SK-N-SH (cell line): Measurements from ENCODE around the gene PGBD2. TPM values are rescaled to one million over a fixed set of nuclear protein-coding genes. Genes with fewer than 3 reads are reported as not detected.
A peak's percentile ranks its signal among the peaks of the same experiment; 100 is the strongest.

Experiments
- CTCF ChIA-PET: fragments of 300-600, 350-600 bp; formaldehyde crosslinking; extraction: SDS; loops from one replicate; lab custom pipeline; 2021; lab: Yijun Ruan, JAX
- POLR2A ChIA-PET: fragments of 350-600 bp; sonication (Branson Sonifier 250); formaldehyde crosslinking; extraction: SDS; loops from one replicate; lab custom pipeline; 2020; ENCODE audit warnings: antibody characterized with exemption, inconsistent platforms; lab: Yijun Ruan, JAX
- DNase-seq: peaks from one replicate; pipeline ENCODE4 v3.0.0; 2012
- H2AFZ ChIP-seq: fragments of 200-600 bp; sonication (generic); 2 replicates; pipeline ENCODE4 v1.8.1; 2016; ENCODE audit warnings: antibody characterized with exemption, mild to moderate bottlenecking, low read depth
- H3F3A ChIP-seq: fragments of 200-600 bp; sonication (generic); replicated peaks from 2 replicates; pipeline ENCODE3; 2016; ENCODE audit warnings: antibody characterized with exemption, mild to moderate bottlenecking; ENCODE audit not compliant: insufficient read depth
- H3K27ac ChIP-seq, 2 experiments: fragments of 200-500 bp in 1 of 2; fragments of 200-600 bp in 1 of 2; sonication (Bioruptor generic) in 1 of 2; sonication (generic), shearing (Covaris generic) in 1 of 2; 2 replicates each; pipeline versions ENCODE4 v1.5.1 to v1.6.1; 2014 to 2016; ENCODE audit warnings: low read depth in 2 of 2, inconsistent platforms in 1 of 2, low read length in 1 of 2, mild to moderate bottlenecking in 1 of 2, mixed read lengths in 1 of 2
- H3K27me3 ChIP-seq: fragments of 200-600 bp; sonication (generic), shearing (Covaris generic); 2 replicates; pipeline ENCODE4 v1.6.1; 2016; ENCODE audit warnings: mixed run types; ENCODE audit not compliant: insufficient read depth
- H3K36me3 ChIP-seq, 2 experiments: fragments of 200-500 bp in 1 of 2; fragments of 200-600 bp in 1 of 2; sonication (Bioruptor generic) in 1 of 2; sonication (generic) in 1 of 2; replicated peaks in 1 of 2; 2 replicates each; pipeline versions ENCODE3 to v1.5.1; 2014 to 2016; ENCODE audit warnings: low read length in 1 of 2, mild to moderate bottlenecking in 1 of 2; ENCODE audit not compliant: insufficient read depth in 2 of 2, control insufficient read depth in 1 of 2
- H3K4me1 ChIP-seq, 2 experiments: fragments of 200-500 bp in 1 of 2; fragments of 200-600 bp in 1 of 2; sonication (Bioruptor generic) in 1 of 2; sonication (generic), shearing (Covaris generic) in 1 of 2; 2 replicates each; pipeline versions ENCODE4 v1.5.1 to v1.6.1; 2014 to 2016; ENCODE audit warnings: low read depth in 1 of 2, low read length in 1 of 2, mixed run types in 1 of 2; ENCODE audit not compliant: insufficient read depth in 2 of 2, control insufficient read depth in 1 of 2
- H3K4me2 ChIP-seq: fragments of 200-600 bp; sonication (generic), shearing (Covaris generic); 2 replicates; pipeline ENCODE4 v1.6.1; 2017; ENCODE audit warnings: mixed run types
- H3K4me3 ChIP-seq, 2 experiments: fragments of 200-500 bp in 1 of 2; fragments of 200-600 bp in 1 of 2; sonication (Bioruptor generic) in 1 of 2; sonication (generic), shearing (Covaris generic) in 1 of 2; 2 replicates each; pipeline versions ENCODE4 v1.5.1 to v1.8.1; 2014 to 2016; ENCODE audit warnings: low read depth in 2 of 2, inconsistent platforms in 1 of 2, low read length in 1 of 2, mild to moderate bottlenecking in 1 of 2, mixed read lengths in 1 of 2, moderate library complexity in 1 of 2
- H3K79me2 ChIP-seq: fragments of 200-600 bp; sonication (generic); 2 replicates; pipeline ENCODE4 v1.8.1; 2017; ENCODE audit warnings: mild to moderate bottlenecking; ENCODE audit not compliant: insufficient read depth
- H3K9ac ChIP-seq: fragments of 200-600 bp; sonication (generic); 2 replicates; pipeline ENCODE4 v1.6.1; 2017; ENCODE audit warnings: mixed run types
- H3K9me2 ChIP-seq: fragments of 200-600 bp; sonication (generic); 2 replicates; pipeline ENCODE4 v1.6.1; 2017; ENCODE audit warnings: mixed run types
- H3K9me3 ChIP-seq: fragments of 200-600 bp; sonication (generic); 2 replicates; pipeline ENCODE4 v1.6.1; 2017; ENCODE audit warnings: mixed run types, mild to moderate bottlenecking, moderate library complexity
- H4K20me1 ChIP-seq: fragments of 200-600 bp; sonication (generic); 2 replicates; pipeline ENCODE4 v1.6.1; 2017; ENCODE audit warnings: mild to moderate bottlenecking, mixed run types; ENCODE audit not compliant: insufficient read depth
- CHD2 ChIP-seq: fragments of 150-350 bp; IDR thresholded peaks from 2 replicates; pipeline ENCODE4 v1.6.1; 2018; ENCODE audit warnings: low read length; ENCODE audit not compliant: partially characterized antibody
- FOXJ3 ChIP-seq: sonication (generic); formaldehyde crosslinking; IDR thresholded peaks from 2 replicates; pipeline ENCODE4 v1.5.1; 2020; ENCODE audit warnings: mild to moderate bottlenecking, missing genetic modification reagents
- MXI1 ChIP-seq: IDR thresholded peaks from 2 replicates; pipeline ENCODE4 v1.6.1; 2012; ENCODE audit warnings: mild to moderate bottlenecking, low read depth, low read length, improper control_type of control experiment
- PBX3 ChIP-seq: IDR thresholded peaks from 2 replicates; pipeline ENCODE4; 2012
- POLR2AphosphoS5 ChIP-seq: IDR thresholded peaks from 2 replicates; pipeline ENCODE4 v1.6.1; 2012; ENCODE audit warnings: low read depth, low read length
- RAD21 ChIP-seq: IDR thresholded peaks from 2 replicates; pipeline ENCODE4 v1.6.1; 2012; ENCODE audit warnings: mild to moderate bottlenecking, low read length
- RCOR1 ChIP-seq: fragments of 150-350 bp; IDR thresholded peaks from 2 replicates; pipeline ENCODE4 v1.6.1; 2017; ENCODE audit warnings: antibody characterized with exemption, low read length
- RFX5 ChIP-seq: IDR thresholded peaks from 2 replicates; pipeline ENCODE4 v1.6.1; 2012; ENCODE audit warnings: mild to moderate bottlenecking, improper control_type of control experiment, low read length
- TAF1 ChIP-seq: IDR thresholded peaks from 2 replicates; pipeline ENCODE4 v1.6.1; 2012; ENCODE audit warnings: low read depth, mild to moderate bottlenecking, low read length, moderate library complexity, borderline replicate concordance
- YY1 ChIP-seq: IDR thresholded peaks from 2 replicates; pipeline ENCODE4 v1.4.0; 2012; ENCODE audit warnings: low read depth, mild to moderate bottlenecking
- whole genome bisulfite sequencing: methylation state at CpG from one replicate; pipeline ENCODE4 v1.1.6; 2017; ENCODE audit warnings: low lambda C conversion rate; 5-methylcytosine and 5-hydroxymethylcytosine counted together
- polyA plus RNA-seq, 3 experiments: library from polyadenylated mRNA; depleted of rRNA; stranded (reverse); fragments of >200 nt; gene quantifications; 2 replicates each; pipeline ENCODE4 v1.2.3, GENCODE V29; 2012
- TF ChIP-seq, protein P1 (sequence below): fragments of 150-350 bp; IDR thresholded peaks from 2 replicates; pipeline ENCODE4 v1.6.1; 2017; ENCODE audit warnings: antibody characterized with exemption, low read length, low read depth, borderline replicate concordance
- TF ChIP-seq, protein P2 (sequence below): IDR thresholded peaks from 2 replicates; pipeline ENCODE4 v1.4.0; 2012; ENCODE audit warnings: low read depth, borderline replicate concordance
- TF ChIP-seq, protein P3 (sequence below): fragments of 200-600 bp; sonication (generic); IDR thresholded peaks from 2 replicates; pipeline ENCODE4 v1.6.1; 2017; ENCODE audit warnings: antibody characterized with exemption, mild to moderate bottlenecking, moderate library complexity
- TF ChIP-seq, protein P4 (sequence below): IDR thresholded peaks from 2 replicates; pipeline ENCODE4 v1.4.0; 2012; ENCODE audit warnings: low read depth

PGBD2 gene
- polyA plus RNA-seq, 1 of the 3 experiments (the other 2 are of a cell fraction), result 6.4 TPM

DNA sequence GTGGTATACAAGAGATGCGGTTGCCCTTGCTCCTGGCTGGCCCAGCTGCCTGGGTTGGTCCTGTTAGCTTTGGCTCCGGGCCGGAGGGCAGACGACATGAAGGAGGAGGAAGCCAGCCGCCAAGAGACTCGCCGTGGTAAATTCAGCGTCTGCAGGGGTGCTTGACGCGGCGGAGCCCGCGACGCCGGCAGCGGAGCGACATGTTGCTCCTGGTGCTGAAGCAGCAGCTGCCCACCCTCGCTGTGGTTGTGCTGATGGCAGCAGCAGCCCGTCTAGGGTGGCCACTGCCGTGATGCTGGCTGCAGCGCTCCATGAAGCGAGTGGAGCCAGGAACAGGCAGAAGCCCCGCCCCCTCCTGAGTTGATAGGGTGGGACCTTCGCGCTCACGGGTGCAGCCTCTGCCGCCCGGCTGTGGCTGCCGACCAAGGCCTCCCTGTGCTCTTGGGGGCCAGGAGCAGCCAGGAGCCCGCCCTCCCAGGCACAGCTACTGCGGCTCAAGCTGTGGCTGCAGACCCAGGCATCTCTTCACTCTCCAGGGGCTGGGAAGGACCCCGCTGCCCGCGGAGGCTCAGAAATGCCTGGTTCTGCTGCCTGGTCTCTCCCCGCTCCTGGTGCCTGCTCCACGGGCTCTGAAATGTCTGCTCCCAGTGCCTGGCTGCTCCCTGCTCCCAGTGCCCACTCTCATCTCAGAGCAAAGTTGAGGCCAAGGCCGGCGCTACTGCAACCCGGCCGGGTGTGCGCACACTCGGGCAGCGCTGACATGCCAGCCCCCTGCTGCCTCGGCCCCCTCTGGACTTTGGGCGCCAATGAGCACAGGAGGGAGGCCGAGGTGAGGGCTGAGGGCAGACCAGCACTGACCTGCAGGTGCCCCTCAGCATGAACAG lies 42.8 kb upstream of the PGBD2 start:
- DNase-seq, result peak; percentile 90
- Histone ChIP-seq H3K79me2 (peaks cover 3% of the 10 kb centered on the region; the same call in 1 of the 2 replicates), H3K27ac (peak overlapping the region in 1 of 2 experiments; percentile 77; a peak in 2 of 4 replicates), H3K4me1 (peaks cover 5 to 20% of the 10 kb centered on the region in 2 experiments; a peak in 3 of 4 replicates), H3K9me2 (no peaks in the 10 kb centered on the region), H3K9me3 (no peaks in the 10 kb centered on the region), H3K27me3 (no peaks in the 10 kb centered on the region), H3K9ac (peak overlapping the region; percentile 50), H3K36me3 (no peaks in the 10 kb centered on the region), H3F3A (no peaks in the 10 kb centered on the region), H3K4me3 (peak overlapping the region; percentile 58 to 62), H2AFZ (peak overlapping the region; percentile 88), H3K4me2 (peak overlapping the region; percentile 83), H4K20me1 (no peaks in the 10 kb centered on the region)
- TF ChIP-seq, protein P1, sequence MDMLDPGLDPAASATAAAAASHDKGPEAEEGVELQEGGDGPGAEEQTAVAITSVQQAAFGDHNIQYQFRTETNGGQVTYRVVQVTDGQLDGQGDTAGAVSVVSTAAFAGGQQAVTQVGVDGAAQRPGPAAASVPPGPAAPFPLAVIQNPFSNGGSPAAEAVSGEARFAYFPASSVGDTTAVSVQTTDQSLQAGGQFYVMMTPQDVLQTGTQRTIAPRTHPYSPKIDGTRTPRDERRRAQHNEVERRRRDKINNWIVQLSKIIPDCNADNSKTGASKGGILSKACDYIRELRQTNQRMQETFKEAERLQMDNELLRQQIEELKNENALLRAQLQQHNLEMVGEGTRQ, result no peak
- TF ChIP-seq POLR2AphosphoS5 (peak; percentile 76), CHD2 (peak; percentile 54), RFX5 (peak; percentile 66; the same call in 1 of the 2 replicates), MXI1 (peak; percentile 71; the same call in 1 of the 2 replicates), FOXJ3 (CRISPR knock-in tag) (peak; percentile 14; the same call in 1 of the 2 replicates), TAF1 (peak; percentile 66; the same call in 1 of the 2 replicates), PBX3 (no peak), RCOR1 (no peak), RAD21 (peak; percentile 16; the same call in 1 of the 2 replicates), YY1 (no peak)
- TF ChIP-seq, protein P2, sequence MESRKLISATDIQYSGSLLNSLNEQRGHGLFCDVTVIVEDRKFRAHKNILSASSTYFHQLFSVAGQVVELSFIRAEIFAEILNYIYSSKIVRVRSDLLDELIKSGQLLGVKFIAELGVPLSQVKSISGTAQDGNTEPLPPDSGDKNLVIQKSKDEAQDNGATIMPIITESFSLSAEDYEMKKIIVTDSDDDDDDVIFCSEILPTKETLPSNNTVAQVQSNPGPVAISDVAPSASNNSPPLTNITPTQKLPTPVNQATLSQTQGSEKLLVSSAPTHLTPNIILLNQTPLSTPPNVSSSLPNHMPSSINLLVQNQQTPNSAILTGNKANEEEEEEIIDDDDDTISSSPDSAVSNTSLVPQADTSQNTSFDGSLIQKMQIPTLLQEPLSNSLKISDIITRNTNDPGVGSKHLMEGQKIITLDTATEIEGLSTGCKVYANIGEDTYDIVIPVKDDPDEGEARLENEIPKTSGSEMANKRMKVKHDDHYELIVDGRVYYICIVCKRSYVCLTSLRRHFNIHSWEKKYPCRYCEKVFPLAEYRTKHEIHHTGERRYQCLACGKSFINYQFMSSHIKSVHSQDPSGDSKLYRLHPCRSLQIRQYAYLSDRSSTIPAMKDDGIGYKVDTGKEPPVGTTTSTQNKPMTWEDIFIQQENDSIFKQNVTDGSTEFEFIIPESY, result no peak
- TF ChIP-seq, protein P3, sequence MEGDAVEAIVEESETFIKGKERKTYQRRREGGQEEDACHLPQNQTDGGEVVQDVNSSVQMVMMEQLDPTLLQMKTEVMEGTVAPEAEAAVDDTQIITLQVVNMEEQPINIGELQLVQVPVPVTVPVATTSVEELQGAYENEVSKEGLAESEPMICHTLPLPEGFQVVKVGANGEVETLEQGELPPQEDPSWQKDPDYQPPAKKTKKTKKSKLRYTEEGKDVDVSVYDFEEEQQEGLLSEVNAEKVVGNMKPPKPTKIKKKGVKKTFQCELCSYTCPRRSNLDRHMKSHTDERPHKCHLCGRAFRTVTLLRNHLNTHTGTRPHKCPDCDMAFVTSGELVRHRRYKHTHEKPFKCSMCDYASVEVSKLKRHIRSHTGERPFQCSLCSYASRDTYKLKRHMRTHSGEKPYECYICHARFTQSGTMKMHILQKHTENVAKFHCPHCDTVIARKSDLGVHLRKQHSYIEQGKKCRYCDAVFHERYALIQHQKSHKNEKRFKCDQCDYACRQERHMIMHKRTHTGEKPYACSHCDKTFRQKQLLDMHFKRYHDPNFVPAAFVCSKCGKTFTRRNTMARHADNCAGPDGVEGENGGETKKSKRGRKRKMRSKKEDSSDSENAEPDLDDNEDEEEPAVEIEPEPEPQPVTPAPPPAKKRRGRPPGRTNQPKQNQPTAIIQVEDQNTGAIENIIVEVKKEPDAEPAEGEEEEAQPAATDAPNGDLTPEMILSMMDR, result no peak
- TF ChIP-seq, protein P4, sequence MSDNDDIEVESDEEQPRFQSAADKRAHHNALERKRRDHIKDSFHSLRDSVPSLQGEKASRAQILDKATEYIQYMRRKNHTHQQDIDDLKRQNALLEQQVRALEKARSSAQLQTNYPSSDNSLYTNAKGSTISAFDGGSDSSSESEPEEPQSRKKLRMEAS, result peak; percentile 45; the same call in 1 of the 2 replicates
- ChIA-PET CTCF (interaction anchor here (0.9 to 2.0 kb wide), 3 partner anchors 18 to 61 kb away, joined by 3 to 6 read pairs (median 3); partner anchors contain the start of gene SH3BP5L), POLR2A (interaction anchor here (1.2 to 2.0 kb wide), 3 partner anchors 10 to 43 kb away, joined by 4 to 11 read pairs (median 6); partner anchors contain the start of genes PGBD2 and ZNF672)
- 2% methylated on average over 9 of the region's 46 CpGs for WGBS
